T47D (cell line): ENCODE results near the gene CD36.

Source experiments
- DNase-seq, 2 experiments: peaks; one replicate each; pipeline versions ENCODE4 v3.0.0 to v3.0.0-alpha.2; 2011 to 2012; ENCODE audit warnings: low read depth in 1 of 2, low spot score in 1 of 2
- JUND ChIP-seq: IDR thresholded peaks from 2 replicates; pipeline ENCODE4 v1.6.1; 2012; ENCODE audit warnings: low read depth
- in situ Hi-C: cut with HindIII; loops from 2 replicates; pipeline ENCODE4 v1.10.0; 2016; ENCODE audit warnings: low sequenced_read_pairs, low pct_unique_long_range_greater_than_20kb

Gene CD36

GRCh38 chr7:80637911-80638765 is at the start of gene CD36:
CD36 (plus strand) TSS chr7:80638642; CDS start chr7:80646741, 8,099 bp downstream.
- DNase-seq: no peak
- in situ Hi-C loops: no loop called here
- no peak for TF ChIP-seq JUND

GRCh38 chr7:80589631-80590030 is 48.8 kb upstream of the CD36 start:
- in situ Hi-C loops: no loop called here
- TF ChIP-seq JUND: no peak
- DNase-seq: no peak

- in situ Hi-C loops: no loop called here
- no peak for DNase-seq
Measured at GRCh38 chr7:80591654-80592053, 46.8 kb upstream of the CD36 start.

GRCh38 chr7:80593869-80594586 is 44.4 kb upstream of the CD36 start:
- DNase-seq: peak in 1 of 2 experiments; percentile 37
- TF ChIP-seq JUND: no peak
- in situ Hi-C loops: no loop called here

More at GRCh38 chr7:80591654-80592053, 46.8 kb upstream of the CD36 start:
- no peak for TF ChIP-seq JUND

GRCh38 chr7:80596933-80597517 is 41.4 kb upstream of the CD36 start:
- DNase-seq: no peak
- TF ChIP-seq JUND: no peak
- in situ Hi-C loops: no loop called here

GRCh38 chr7:80597875-80598274 is 40.6 kb upstream of the CD36 start:
- no peak for DNase-seq
- no peak for TF ChIP-seq JUND
- in situ Hi-C loops: no loop called here

- no peak for TF ChIP-seq JUND
- in situ Hi-C loops: no loop called here
- DNase-seq: no peak
Measured at GRCh38 chr7:80600046-80600445, 38.4 kb upstream of the CD36 start.

GRCh38 chr7:80601999-80602398 is 36.4 kb upstream of the CD36 start:
- in situ Hi-C loops: no loop called here
- TF ChIP-seq JUND: no peak
- DNase-seq: peak in 1 of 2 experiments; percentile 10

GRCh38 chr7:80603940-80604339 is 34.5 kb upstream of the CD36 start:
- TF ChIP-seq JUND: no peak
- DNase-seq: peak in 1 of 2 experiments; percentile 7
- in situ Hi-C loops: no loop called here

GRCh38 chr7:80604436-80604835 is 34.0 kb upstream of the CD36 start:
- in situ Hi-C loops: no loop called here
- DNase-seq: no peak
- no peak for TF ChIP-seq JUND

GRCh38 chr7:80607136-80607535 is 31.3 kb upstream of the CD36 start:
- in situ Hi-C loops: no loop called here
- no peak for DNase-seq
- no peak for TF ChIP-seq JUND

GRCh38 chr7:80608336-80608735 is 30.1 kb upstream of the CD36 start:
- no peak for TF ChIP-seq JUND
- in situ Hi-C loops: no loop called here
- no peak for DNase-seq

GRCh38 chr7:80609751-80610150 is 28.7 kb upstream of the CD36 start:
- 0 out of 2 replicates have a peak, but pooled peaks have one; percentile 1 for TF ChIP-seq JUND
- in situ Hi-C loops: no loop called here
- DNase-seq: no peak
